ENCODE results near the gene IFT74.

Gene IFT74

GRCh38 chr9:26975728-26976707 is 19.8 kb downstream of the IFT74 start:
- no peak for DNase-seq

GRCh38 chr9:26983340-26983739 is 27.1 kb downstream of the IFT74 start:
- no peak for DNase-seq

GRCh38 chr9:26995810-26996209 is 39.6 kb downstream of the IFT74 start:
- DNase-seq, result no peak

GRCh38 chr9:27003426-27004077 is 47.3 kb downstream of the IFT74 start:
- DNase-seq, result no peak

- DNase-seq, result no peak
These were observed 49.3 kb downstream of the IFT74 start, which contains the start of gene LRRC19 for GRCh38 chr9:27005491-27005890. LRRC19 (minus strand) TSS chr9:27005672; CDS start chr9:26999694, 5,978 bp downstream.

- DNase-seq, result no peak
These were observed 63.4 kb downstream of the IFT74 start for GRCh38 chr9:27019589-27019988.

GRCh38 chr9:27022920-27023319 is 66.7 kb downstream of the IFT74 start:
- DNase-seq, result no peak

GRCh38 chr9:27029186-27029585 is 73.0 kb downstream of the IFT74 start:
- no peak for DNase-seq

- peak; percentile 22 for DNase-seq
These were observed 77.7 kb downstream of the IFT74 start for GRCh38 chr9:27033815-27034403.

- no peak for DNase-seq
These were observed 81.3 kb downstream of the IFT74 start for GRCh38 chr9:27037499-27037898.

GRCh38 chr9:27041746-27042145 is 85.5 kb downstream of the IFT74 start:
- DNase-seq, result no peak

GRCh38 chr9:27042476-27042875 is 86.3 kb downstream of the IFT74 start:
- DNase-seq, result no peak

GRCh38 chr9:27043176-27043575 is 87.0 kb downstream of the IFT74 start:
- DNase-seq, result no peak

- DNase-seq, result no peak
These were observed 90.9 kb downstream of the IFT74 start for GRCh38 chr9:27047136-27047535.

GRCh38 chr9:27053369-27054022 is 97.3 kb downstream of the IFT74 start:
- no peak for DNase-seq

- no peak for DNase-seq
These were observed 97.9 kb downstream of the IFT74 start for GRCh38 chr9:27054125-27054524.

- no peak for DNase-seq
These were observed 98.6 kb downstream of the IFT74 start for GRCh38 chr9:27054841-27055240.

GRCh38 chr9:27059412-27059811 is 103.2 kb downstream of the IFT74 start:
- no peak for DNase-seq

- no peak for DNase-seq
These were observed 103.7 kb downstream of the IFT74 start for GRCh38 chr9:27059907-27060306.

GRCh38 chr9:27065288-27065687 is 109.1 kb downstream of the IFT74 start:
- DNase-seq, result no peak

- no peak for DNase-seq
These were observed 117.9 kb downstream of the IFT74 start for GRCh38 chr9:27073841-27074728.

GRCh38 chr9:27078685-27079084 is 122.5 kb downstream of the IFT74 start:
- no peak for DNase-seq
